ENCODE results near the gene EHBP1.
"Not testable (repeated sequence)": the region's sequence is repeated elsewhere in the genome, so short reads cannot be mapped to it uniquely, and the experiment has no call there.

Gene EHBP1

GRCh38 chr2:63019686-63020085, 314.2 kb downstream of the EHBP1 start:
- DNase-seq (ENCODE audit: low read depth in 2 of 2), result not testable (repeated sequence)

- DNase-seq (ENCODE audit: low read depth in 2 of 2), result no peak
Measured at GRCh38 chr2:63023444-63023843, 317.9 kb downstream of the EHBP1 start.

- DNase-seq (ENCODE audit: low read depth in 2 of 2), result no peak
Measured at GRCh38 chr2:63027220-63027619, 321.7 kb downstream of the EHBP1 start.

- no peak for DNase-seq (ENCODE audit: low read depth in 2 of 2)
Measured at GRCh38 chr2:63029058-63029457, 323.5 kb downstream of the EHBP1 start.

- DNase-seq (ENCODE audit: low read depth in 2 of 2), result no peak
Measured at GRCh38 chr2:63034526-63034925, 329.0 kb downstream of the EHBP1 start.

DNA sequence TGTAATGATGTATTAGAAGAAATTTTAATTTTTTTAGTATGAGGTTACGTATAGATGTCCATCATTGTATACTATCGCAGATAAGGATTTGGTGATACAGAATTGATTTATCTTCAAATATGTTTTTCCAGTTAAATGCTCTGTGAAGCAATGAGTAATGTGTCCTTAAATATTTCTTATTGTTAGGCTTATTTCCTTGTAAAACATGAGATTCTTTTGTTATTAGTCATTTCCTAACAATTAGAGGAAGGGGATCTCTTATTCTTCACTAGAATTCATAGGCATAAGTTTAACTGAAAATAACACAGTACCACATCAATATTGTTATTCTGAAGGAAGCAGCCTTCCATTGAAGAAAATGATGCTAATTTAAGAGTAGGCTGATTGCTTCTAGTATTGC, 329.7 kb downstream of the EHBP1 start:
- no peak for DNase-seq (ENCODE audit: low read depth in 2 of 2)

GRCh38 chr2:63035660-63036059, 330.1 kb downstream of the EHBP1 start:
- no peak for DNase-seq (ENCODE audit: low read depth in 2 of 2)

GRCh38 chr2:63038034-63038433, 332.5 kb downstream of the EHBP1 start:
- DNase-seq (ENCODE audit: low read depth in 2 of 2), result no peak

GRCh38 chr2:63040586-63040985, 335.1 kb downstream of the EHBP1 start:
- DNase-seq (ENCODE audit: low read depth in 2 of 2), result no peak

DNA sequence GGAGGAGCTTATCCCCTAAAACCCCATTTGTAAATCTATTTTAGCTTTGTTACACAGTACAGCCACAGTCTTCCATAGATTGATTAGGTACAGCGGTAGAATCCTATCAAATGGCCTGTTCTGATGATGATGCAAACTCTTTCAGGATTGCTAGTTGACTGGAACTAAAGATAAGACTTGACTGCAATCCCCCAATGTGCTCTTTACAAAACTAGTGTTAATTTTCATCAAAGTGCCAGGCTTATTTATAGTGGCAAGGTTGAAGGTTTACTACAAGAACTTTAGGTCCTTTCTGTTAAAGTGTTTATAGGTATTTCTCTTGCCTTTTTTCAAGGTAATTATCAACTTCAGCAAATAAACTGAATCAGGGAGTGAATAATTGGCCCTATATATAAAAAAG, 336.1 kb downstream of the EHBP1 start:
- no peak for DNase-seq (ENCODE audit: low read depth in 2 of 2)

GRCh38 chr2:63044362-63045327, 339.1 kb downstream of the EHBP1 start:
- no peak for DNase-seq (ENCODE audit: low read depth in 2 of 2)

DNA sequence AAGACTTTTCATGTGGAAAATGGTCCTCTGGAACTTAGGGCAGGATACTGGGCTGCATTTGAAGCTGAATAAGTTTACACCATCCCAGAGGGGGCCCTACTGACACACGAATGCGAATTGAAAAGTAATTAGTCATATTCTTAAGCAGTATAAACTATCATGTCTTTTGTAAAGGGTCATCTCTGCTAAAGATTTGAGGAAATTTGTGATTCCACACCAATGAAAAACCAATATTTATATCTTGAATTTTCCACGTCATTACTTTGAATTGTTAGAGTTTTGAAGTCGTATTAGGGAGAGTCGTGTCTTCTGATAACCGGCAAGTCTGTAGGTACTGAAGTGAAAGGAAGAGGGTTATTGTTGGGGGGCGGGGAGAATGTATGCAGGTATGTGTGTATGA, 341.0 kb downstream of the EHBP1 start:
- no peak for DNase-seq (ENCODE audit: low read depth in 2 of 2)

- DNase-seq (ENCODE audit: low read depth in 2 of 2), result no peak
Measured at GRCh38 chr2:63046961-63047320, 341.4 kb downstream of the EHBP1 start.

DNA sequence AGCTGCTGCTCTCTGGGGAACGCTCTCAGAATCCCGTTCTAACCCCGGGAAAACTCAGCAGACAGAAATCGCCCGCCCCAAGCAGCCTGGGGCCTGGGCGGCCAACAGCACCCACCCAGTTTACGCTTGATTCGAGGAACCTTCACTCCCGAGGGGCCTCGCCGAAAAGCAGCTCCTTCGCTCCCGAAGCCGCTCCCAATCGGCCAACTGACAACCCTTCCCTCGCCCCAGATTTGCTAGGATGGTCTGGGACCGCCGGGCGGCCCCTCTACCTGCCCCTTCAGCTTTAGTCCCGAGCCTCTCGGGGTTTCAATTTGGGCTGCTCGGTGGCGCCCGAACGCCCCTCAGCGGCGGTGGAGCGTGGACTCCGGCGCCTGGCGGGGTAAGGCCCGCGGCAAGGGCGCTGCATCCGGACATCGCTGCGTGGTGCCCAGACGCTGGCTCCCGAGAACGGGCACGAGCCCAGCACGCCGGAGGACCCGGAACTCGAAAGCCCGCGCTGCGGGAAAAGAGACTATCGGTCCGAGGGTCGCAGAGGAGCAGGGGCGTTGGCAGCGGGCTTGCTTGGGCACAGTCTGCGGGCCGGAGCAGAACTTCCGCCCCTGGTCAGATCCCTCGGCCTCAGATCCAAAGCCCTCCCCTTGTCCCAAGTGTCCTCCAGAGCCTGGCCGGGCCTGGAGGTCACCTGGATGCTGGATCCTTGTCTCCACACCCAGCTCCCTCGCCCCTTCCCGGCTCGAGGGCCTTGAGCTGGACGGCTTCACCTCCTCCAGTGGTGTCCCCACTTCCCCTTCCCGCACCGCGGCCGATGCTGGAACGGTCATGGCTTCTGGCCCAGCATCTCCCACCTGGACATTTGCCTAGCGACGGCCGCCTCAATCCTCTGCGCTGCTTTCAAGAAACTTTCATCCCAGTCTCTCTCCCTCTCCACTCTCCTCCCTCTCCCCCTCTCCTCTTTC, 342.1 kb downstream of the EHBP1 start:
- peak in 1 of 2 experiments; percentile 5 for DNase-seq (ENCODE audit: low read depth in 2 of 2)

DNA sequence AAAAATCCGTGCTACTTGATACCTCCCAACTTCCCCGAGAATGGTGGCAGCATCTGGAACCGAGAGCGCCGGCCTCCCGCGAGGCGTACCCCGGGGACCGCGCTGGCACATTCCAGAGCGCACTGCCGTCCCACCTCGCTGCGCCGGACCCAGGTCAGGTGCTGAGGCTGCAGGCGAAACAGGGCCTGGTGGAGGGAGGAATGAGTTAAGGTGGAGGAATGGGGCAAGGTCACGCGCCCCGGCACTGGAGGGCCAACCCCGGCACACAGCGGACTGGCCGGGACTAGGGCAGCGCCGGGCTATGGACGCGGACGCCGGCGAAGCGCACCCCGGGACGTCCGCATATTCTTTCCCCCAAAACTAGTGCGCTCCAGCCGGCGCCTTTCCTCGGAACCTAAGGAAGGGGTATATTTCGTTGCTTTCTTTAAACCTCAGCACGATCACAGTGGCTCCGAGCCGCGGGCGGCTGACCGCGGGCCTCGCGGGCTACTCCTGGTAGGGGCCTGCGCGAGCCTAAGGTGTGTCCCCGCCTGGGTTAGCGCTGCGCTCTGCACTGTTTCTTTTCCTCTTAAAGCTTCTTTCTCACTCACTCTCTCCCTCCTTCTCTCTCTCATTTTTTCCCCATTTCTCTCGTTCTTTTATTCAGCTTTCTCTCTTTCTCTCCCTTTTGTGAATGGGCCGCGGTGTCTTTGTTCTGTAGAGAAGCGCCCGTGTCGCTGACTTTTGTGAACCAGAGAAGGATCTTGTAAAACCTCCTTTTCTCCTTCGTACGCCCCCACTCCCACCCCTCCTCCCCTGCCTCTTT, 343.1 kb downstream of the EHBP1 start:
- DNase-seq (ENCODE audit: low read depth in 2 of 2), result peak in 1 of 2 experiments; percentile 2

- no peak for DNase-seq (ENCODE audit: low read depth in 2 of 2)
Measured at GRCh38 chr2:63049211-63049969, 343.9 kb downstream of the EHBP1 start.

- peak in 1 of 2 experiments; percentile 11 for DNase-seq (ENCODE audit: low read depth in 2 of 2)
Measured at GRCh38 chr2:63049970-63050333, 344.4 kb downstream of the EHBP1 start.

DNA sequence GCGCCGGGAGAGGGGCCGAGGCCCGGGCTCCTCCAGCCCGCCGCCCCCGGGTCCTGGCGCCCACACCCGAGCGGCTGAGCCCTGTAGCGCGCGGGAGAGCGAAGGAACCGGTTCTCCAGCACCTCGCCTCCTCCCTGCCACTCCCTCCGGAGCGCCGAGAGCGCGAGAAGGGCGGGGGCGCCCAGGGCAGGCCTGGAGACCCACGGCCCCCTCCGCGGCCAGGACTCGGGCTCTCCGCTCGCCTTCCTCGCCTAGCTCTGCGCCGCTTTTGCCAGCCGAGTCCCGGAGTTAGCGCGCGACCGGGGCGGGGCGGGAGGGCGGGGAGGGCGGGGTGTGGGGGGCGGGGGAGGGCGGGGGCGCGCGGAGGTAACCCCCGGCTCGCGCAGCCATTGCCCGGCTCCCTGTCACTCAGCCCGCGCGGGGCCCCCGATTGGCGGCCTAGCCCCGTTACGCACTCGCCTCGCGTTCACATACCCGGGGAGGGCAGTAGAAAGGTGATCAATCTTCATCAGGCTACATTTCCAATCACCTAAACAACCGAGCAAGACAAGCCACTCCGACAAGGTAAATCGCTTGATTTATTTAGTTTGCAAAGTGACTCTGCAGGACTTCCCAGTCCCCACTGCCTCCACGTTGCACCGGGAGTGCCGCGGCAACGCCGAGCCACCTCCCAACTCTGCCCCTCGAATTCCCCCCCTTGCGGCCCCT, 345.0 kb downstream of the EHBP1 start, which contains the start of gene OTX1:
TSS of gene OTX1 (plus strand) at position 497 of the 708 bp plus-strand sequence. CDS start 2,161 bp downstream, outside the sequence.
- peak; percentile 40 to 51 for DNase-seq (ENCODE audit: low read depth in 2 of 2)

DNA sequence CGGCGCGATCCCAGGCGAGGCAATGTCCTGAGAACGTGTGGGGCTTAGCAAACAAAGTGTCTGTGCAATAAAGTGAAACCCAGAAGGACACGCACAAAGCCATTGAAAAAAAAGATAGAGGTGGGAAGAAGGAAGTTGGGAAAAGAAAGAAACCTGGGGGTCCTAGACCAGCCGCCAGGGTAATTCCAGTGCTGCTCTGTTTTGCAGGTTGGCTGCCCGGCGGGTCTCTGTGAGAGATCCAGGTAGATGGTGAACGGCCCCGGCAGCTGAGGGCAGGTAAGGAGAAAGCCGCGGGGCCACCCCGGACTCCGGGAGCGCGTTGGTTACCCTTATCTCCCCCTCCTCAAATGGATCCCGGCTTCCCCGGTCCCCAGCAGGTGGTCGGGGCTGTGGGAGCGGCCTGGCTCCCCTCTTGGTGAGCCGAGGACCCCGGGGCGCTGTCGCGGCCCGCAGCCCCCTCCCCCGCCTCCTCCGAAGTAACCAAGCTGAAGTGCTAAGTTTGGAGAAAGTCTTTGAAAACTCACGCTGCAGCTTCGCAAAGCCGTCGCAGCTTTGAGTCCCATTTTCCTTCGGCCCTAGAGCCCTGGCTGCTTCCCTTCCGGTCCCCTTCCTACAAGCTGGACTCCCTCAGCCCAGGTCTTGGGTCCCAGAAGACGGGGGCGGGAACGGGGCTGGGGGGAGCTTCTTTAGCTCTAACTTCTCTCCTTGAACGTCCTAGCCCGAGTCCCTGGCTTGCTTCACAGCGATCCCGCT, 345.7 kb downstream of the EHBP1 start:
- no peak for DNase-seq (ENCODE audit: low read depth in 2 of 2)

All from stimulated activated CD4-positive, alpha-beta T cell treated with anti-CD3 and anti-CD28 coated beads, Interleukin-12 subunit alpha, Interleukin-12 subunit beta, amount 100 ng/mL, for 24 hours (primary cell).